ENCODE measurements around the gene ADCY1. TPM values are rescaled to one million over a fixed set of nuclear protein-coding genes. Genes with fewer than 3 reads are reported as not detected.

ADCY1 gene
- polyA plus RNA-seq, 1 experiment = 0.15 TPM

- no peak for TF ChIP-seq CTCF (IDR thresholded peaks at IDR 0.05; ENCODE audit: low read depth, low read length)
- no peak for DNase-seq (ENCODE audit: low read depth, low spot score)
- peaks cover 4% of the 10 kb centered on the region for H3K27me3 ChIP-seq (ENCODE audit: control insufficient read depth, insufficient read depth, low read length)
- CTCF ChIA-PET = no interaction called here
- no peaks in the 10 kb centered on the region for H3K9me3 ChIP-seq (ENCODE audit: control insufficient read depth, insufficient read depth, low read length)
- POLR2A ChIA-PET = no interaction called here
- H3K4me3 ChIP-seq (ENCODE audit: low read depth, low read length) = no peak overlapping the region
- no peak overlapping the region for H3K27ac ChIP-seq (ENCODE audit: low read depth, low read length)
Observed at GRCh38 chr7:45636733-45637132, 62.6 kb downstream of the ADCY1 start.

- no peak for DNase-seq (ENCODE audit: low read depth, low spot score)
- CTCF ChIA-PET = no interaction called here
- Histone ChIP-seq H3K9me3 (ENCODE audit: control insufficient read depth, insufficient read depth, low read length) (no peaks in the 10 kb centered on the region), H3K27me3 (ENCODE audit: control insufficient read depth, insufficient read depth, low read length) (peaks cover 7% of the 10 kb centered on the region), H3K27ac (ENCODE audit: low read depth, low read length) (no peak overlapping the region), H3K4me3 (ENCODE audit: low read depth, low read length) (no peak overlapping the region)
- no peak for TF ChIP-seq CTCF (IDR thresholded peaks at IDR 0.05; ENCODE audit: low read depth, low read length)
- POLR2A ChIA-PET = no interaction called here
Observed at GRCh38 chr7:45638916-45639315, 64.7 kb downstream of the ADCY1 start.

GRCh38 chr7:45642044-45642443 is 67.9 kb downstream of the ADCY1 start:
- no peak for TF ChIP-seq CTCF (IDR thresholded peaks at IDR 0.05; ENCODE audit: low read depth, low read length)
- H3K9me3 ChIP-seq (ENCODE audit: control insufficient read depth, insufficient read depth, low read length) = no peaks in the 10 kb centered on the region
- ChIA-PET POLR2A (no interaction called here), CTCF (no interaction called here)
- DNase-seq (ENCODE audit: low read depth, low spot score) = no peak
- peaks cover 12% of the 10 kb centered on the region for H3K27me3 ChIP-seq (ENCODE audit: control insufficient read depth, insufficient read depth, low read length)
- no peak overlapping the region for H3K27ac ChIP-seq (ENCODE audit: low read depth, low read length)
- H3K4me3 ChIP-seq (ENCODE audit: low read depth, low read length) = no peak overlapping the region

GRCh38 chr7:45643630-45644029 is 69.5 kb downstream of the ADCY1 start:
- H3K27ac ChIP-seq (ENCODE audit: low read depth, low read length) = no peak overlapping the region
- POLR2A ChIA-PET = no interaction called here

GRCh38 chr7:45644237-45644636 is 70.1 kb downstream of the ADCY1 start:
- H3K27ac ChIP-seq (ENCODE audit: low read depth, low read length) = no peak overlapping the region

More at GRCh38 chr7:45643630-45644029, 69.5 kb downstream of the ADCY1 start:
- TF ChIP-seq CTCF (IDR thresholded peaks at IDR 0.05; ENCODE audit: low read depth, low read length) = no peak
- no peak for DNase-seq (ENCODE audit: low read depth, low spot score)
- no peak overlapping the region for H3K4me3 ChIP-seq (ENCODE audit: low read depth, low read length)
- H3K27me3 ChIP-seq (ENCODE audit: control insufficient read depth, insufficient read depth, low read length) = peaks cover 15% of the 10 kb centered on the region
- H3K9me3 ChIP-seq (ENCODE audit: control insufficient read depth, insufficient read depth, low read length) = no peaks in the 10 kb centered on the region
- CTCF ChIA-PET = no interaction called here

More at GRCh38 chr7:45644237-45644636, 70.1 kb downstream of the ADCY1 start:
- ChIA-PET CTCF (no interaction called here), POLR2A (no interaction called here)
- Histone ChIP-seq H3K9me3 (ENCODE audit: control insufficient read depth, insufficient read depth, low read length) (no peaks in the 10 kb centered on the region), H3K4me3 (ENCODE audit: low read depth, low read length) (no peak overlapping the region), H3K27me3 (ENCODE audit: control insufficient read depth, insufficient read depth, low read length) (peaks cover 19% of the 10 kb centered on the region)
- no peak for TF ChIP-seq CTCF (IDR thresholded peaks at IDR 0.05; ENCODE audit: low read depth, low read length)
- no peak for DNase-seq (ENCODE audit: low read depth, low spot score)

Data from AG04450 (cell line).